HEK293 (cell line): ENCODE results near the gene UNC45B.
A peak's percentile ranks its signal among the peaks of the same experiment; 100 is the strongest.
"Not testable (repeated sequence)": the region's sequence is repeated elsewhere in the genome, so short reads cannot be mapped to it uniquely, and the experiment has no call there.

ENCODE experiments used
- CTCF ChIA-PET: fragments of 350-600 bp; formaldehyde crosslinking; extraction: SDS; loops from one replicate; lab custom pipeline; 2021; ENCODE audit warnings: antibody characterized with exemption; lab: Yijun Ruan, JAX
- POLR2A ChIA-PET: fragments of 300-600 bp; formaldehyde crosslinking; extraction: SDS; loops from one replicate; lab custom pipeline; 2020; ENCODE audit warnings: antibody characterized with exemption, inconsistent platforms; lab: Yijun Ruan, JAX
- H3K27ac ChIP-seq: fragments of 200-500 bp; sonication (Bioruptor generic); 2 replicates; pipeline ENCODE4 v1.5.1; 2014; ENCODE audit warnings: low read depth, low read length, control low read depth, inconsistent platforms; ENCODE audit errors: extremely low read depth
- H3K36me3 ChIP-seq, 2 experiments: fragments of 200-500 bp in 1 of 2; sonication (Bioruptor generic) in 1 of 2; 1 replicate in 1 of 2; 2 replicates in 1 of 2; pipeline ENCODE4 v1.5.1; 2014 to 2017; ENCODE audit warnings: inconsistent platforms in 2 of 2, low read length in 2 of 2; ENCODE audit not compliant: control insufficient read depth in 2 of 2, insufficient read depth in 1 of 2
- H3K4me1 ChIP-seq: fragments of 200-500 bp; sonication (Bioruptor generic); 2 replicates; pipeline ENCODE4 v1.5.1; 2014; ENCODE audit warnings: mild to moderate bottlenecking, low read length, inconsistent platforms; ENCODE audit not compliant: control insufficient read depth, insufficient read depth
- H3K4me3 ChIP-seq: 2 replicates; pipeline ENCODE4 v1.5.1; 2011; ENCODE audit warnings: low read depth, mild to moderate bottlenecking, control low read depth, low read length, moderate library complexity
- H3K9me3 ChIP-seq: fragments of 200-500 bp; sonication (Bioruptor generic); 2 replicates; pipeline ENCODE4 v1.5.1; 2014; ENCODE audit warnings: low read depth, low read length, inconsistent platforms; ENCODE audit not compliant: control insufficient read depth, insufficient read depth
- GLIS1 ChIP-seq: fragments of 450-650 bp; formaldehyde crosslinking; IDR thresholded peaks from 2 replicates; pipeline ENCODE4 v1.5.1; 2016; ENCODE audit warnings: missing biosample characterization, missing genetic modification characterization
- SCRT1 ChIP-seq: fragments of 450-650 bp; formaldehyde crosslinking; IDR thresholded peaks from 2 replicates; pipeline ENCODE4 v1.5.1; 2016; ENCODE audit warnings: missing biosample characterization, missing genetic modification characterization, borderline replicate concordance
- ZBTB20 ChIP-seq: fragments of 450-650 bp; formaldehyde crosslinking; IDR thresholded peaks from 2 replicates; pipeline ENCODE4 v1.5.1; 2016; ENCODE audit warnings: missing biosample characterization, missing genetic modification characterization
- ZIC2 ChIP-seq: fragments of 450-650 bp; formaldehyde crosslinking; IDR thresholded peaks from 2 replicates; pipeline ENCODE4 v1.5.1; 2016; ENCODE audit warnings: missing biosample characterization, missing genetic modification characterization
- ZNF146 ChIP-seq: fragments of 450-650 bp; formaldehyde crosslinking; IDR thresholded peaks from 2 replicates; pipeline ENCODE4 v1.5.1; 2016; ENCODE audit warnings: missing biosample characterization, missing genetic modification characterization
- ZNF2 ChIP-seq: fragments of 450-650 bp; formaldehyde crosslinking; IDR thresholded peaks from 2 replicates; pipeline ENCODE4 v1.5.1; 2016; ENCODE audit warnings: missing biosample characterization, missing genetic modification characterization
- ZNF223 ChIP-seq: fragments of 450-650 bp; formaldehyde crosslinking; IDR thresholded peaks from 2 replicates; pipeline ENCODE4 v1.5.1; 2016; ENCODE audit warnings: missing biosample characterization, missing genetic modification characterization
- ZNF530 ChIP-seq: fragments of 450-650 bp; formaldehyde crosslinking; IDR thresholded peaks from 2 replicates; pipeline ENCODE4 v1.5.1; 2016; ENCODE audit warnings: low read depth, missing biosample characterization, missing genetic modification characterization
- ZNF747 ChIP-seq: fragments of 450-650 bp; formaldehyde crosslinking; IDR thresholded peaks from 2 replicates; pipeline ENCODE4 v1.5.1; 2016; ENCODE audit warnings: missing biosample characterization, missing genetic modification characterization
- ZNF776 ChIP-seq: fragments of 450-650 bp; formaldehyde crosslinking; IDR thresholded peaks from 2 replicates; pipeline ENCODE4 v1.5.0; 2017; ENCODE audit warnings: missing biosample characterization, missing genetic modification characterization, borderline replicate concordance
- TF ChIP-seq, protein P1 (sequence below): fragments of 450-650 bp; formaldehyde crosslinking; IDR thresholded peaks from 2 replicates; pipeline ENCODE4 v1.5.1; 2017; ENCODE audit warnings: missing biosample characterization, missing genetic modification characterization
- TF ChIP-seq, protein P2 (sequence below): fragments of 450-650 bp; formaldehyde crosslinking; IDR thresholded peaks from 2 replicates; pipeline ENCODE4 v1.5.1; 2016; ENCODE audit warnings: missing biosample characterization, missing genetic modification characterization
- TF ChIP-seq, protein P3 (sequence below): fragments of 450-650 bp; formaldehyde crosslinking; IDR thresholded peaks from 2 replicates; pipeline ENCODE4 v1.5.1; 2016; ENCODE audit warnings: missing biosample characterization, missing genetic modification characterization
- TF ChIP-seq, protein P4 (sequence below): fragments of 450-650 bp; formaldehyde crosslinking; IDR thresholded peaks from 2 replicates; pipeline ENCODE4 v1.5.1; 2016; ENCODE audit warnings: missing biosample characterization, missing genetic modification characterization
- TF ChIP-seq, protein P5 (sequence below): fragments of 450-650 bp; formaldehyde crosslinking; IDR thresholded peaks from 2 replicates; pipeline ENCODE4 v1.5.1; 2016; ENCODE audit warnings: missing biosample characterization, missing genetic modification characterization

UNC45B gene

DNA sequence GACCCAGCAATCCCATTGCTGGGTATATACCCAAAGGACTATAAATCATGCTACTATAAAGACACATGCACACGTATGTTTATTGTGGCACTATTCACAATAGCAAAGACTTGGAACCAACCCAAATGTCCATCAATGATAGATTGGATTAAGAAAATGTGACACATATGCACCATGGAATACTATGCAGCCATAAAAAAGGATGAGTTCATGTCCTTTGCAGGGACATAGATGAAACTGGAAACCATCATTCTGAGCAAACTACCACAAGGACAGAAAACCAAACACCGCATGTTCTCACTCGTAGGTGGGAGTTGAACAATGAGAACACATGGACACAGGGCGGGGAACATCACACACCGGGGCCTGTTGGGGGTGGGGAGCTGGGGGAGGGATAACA lies 31.8 kb downstream of the UNC45B start:
- H3K27ac ChIP-seq, POLR2A ChIA-PET, H3K9me3 ChIP-seq, CTCF ChIA-PET, H3K4me1 ChIP-seq, H3K4me3 ChIP-seq, H3K36me3 ChIP-seq: not testable (repeated sequence)
- peak; percentile 87 for TF ChIP-seq ZNF146

DNA sequence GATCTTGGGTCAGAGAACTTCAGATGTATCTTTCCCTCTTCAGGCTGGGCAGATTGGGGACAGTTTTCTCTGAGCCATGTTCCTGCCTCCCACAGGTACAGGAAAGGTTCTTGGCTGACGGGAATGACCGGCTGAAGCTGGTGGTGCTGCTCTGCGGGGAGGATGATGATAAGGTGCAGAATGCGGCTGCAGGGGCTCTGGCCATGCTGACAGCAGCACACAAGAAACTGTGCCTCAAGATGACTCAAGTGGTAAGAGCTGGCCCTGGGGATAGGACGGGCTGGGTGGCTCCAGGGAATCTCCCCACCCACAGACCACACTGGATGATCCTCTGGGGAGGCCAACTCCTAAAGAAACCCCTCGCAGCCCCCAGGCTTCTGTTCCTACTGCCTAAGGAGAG lies 35.7 kb downstream of the UNC45B start:
- Histone ChIP-seq H3K9me3 (no peaks in the 10 kb centered on the region), H3K4me1 (no peaks in the 10 kb centered on the region), H3K27ac (no peak overlapping the region), H3K4me3 (no peak overlapping the region), H3K36me3 (no peaks in the 10 kb centered on the region)
- peak; percentile 74 for TF ChIP-seq ZIC2 (tag by site-specific recombination)
- TF ChIP-seq, protein P1, sequence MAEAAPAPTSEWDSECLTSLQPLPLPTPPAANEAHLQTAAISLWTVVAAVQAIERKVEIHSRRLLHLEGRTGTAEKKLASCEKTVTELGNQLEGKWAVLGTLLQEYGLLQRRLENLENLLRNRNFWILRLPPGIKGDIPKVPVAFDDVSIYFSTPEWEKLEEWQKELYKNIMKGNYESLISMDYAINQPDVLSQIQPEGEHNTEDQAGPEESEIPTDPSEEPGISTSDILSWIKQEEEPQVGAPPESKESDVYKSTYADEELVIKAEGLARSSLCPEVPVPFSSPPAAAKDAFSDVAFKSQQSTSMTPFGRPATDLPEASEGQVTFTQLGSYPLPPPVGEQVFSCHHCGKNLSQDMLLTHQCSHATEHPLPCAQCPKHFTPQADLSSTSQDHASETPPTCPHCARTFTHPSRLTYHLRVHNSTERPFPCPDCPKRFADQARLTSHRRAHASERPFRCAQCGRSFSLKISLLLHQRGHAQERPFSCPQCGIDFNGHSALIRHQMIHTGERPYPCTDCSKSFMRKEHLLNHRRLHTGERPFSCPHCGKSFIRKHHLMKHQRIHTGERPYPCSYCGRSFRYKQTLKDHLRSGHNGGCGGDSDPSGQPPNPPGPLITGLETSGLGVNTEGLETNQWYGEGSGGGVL (tag by site-specific recombination) = no peak
- CTCF ChIA-PET = interaction anchor here (1.3 kb wide), 1 partner anchor 350 kb away, joined by 3 read pairs; no protein-coding TSS in a partner anchor
- POLR2A ChIA-PET = no interaction called here

DNA sequence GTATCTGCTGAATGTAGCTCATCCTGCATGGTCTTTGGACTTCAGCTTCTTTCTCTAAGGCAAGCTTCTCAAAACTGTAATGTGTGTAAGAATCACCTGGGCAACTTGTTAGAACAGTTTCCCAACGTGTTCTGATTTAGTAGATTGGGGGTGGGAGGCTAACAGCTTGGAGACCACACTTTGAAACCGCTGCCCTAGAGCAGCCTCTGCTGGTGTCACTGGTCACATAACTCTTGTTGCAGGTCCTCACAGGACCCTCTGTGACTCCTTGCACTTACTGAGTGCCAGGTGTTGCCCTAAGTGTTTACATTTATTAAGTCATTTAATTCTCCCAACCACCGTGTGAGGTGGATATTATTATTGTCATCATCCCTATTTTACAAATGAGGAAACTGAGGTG lies 36.7 kb downstream of the UNC45B start:
- POLR2A ChIA-PET = interaction anchor here (0.6 kb wide), 1 partner anchor 17 kb away, joined by 4 read pairs; no protein-coding TSS in a partner anchor
- TF ChIP-seq GLIS1 (no peak), ZNF747 (tag by site-specific recombination) (no peak), SCRT1 (tag by site-specific recombination) (no peak), ZNF776 (no peak), ZNF530 (tag by site-specific recombination) (no peak), ZNF2 (tag by site-specific recombination) (no peak)
- TF ChIP-seq, all 188 proteins: peak for 0
- Histone ChIP-seq H3K4me1 (no peaks in the 10 kb centered on the region), H3K36me3 (no peaks in the 10 kb centered on the region), H3K27ac (no peak overlapping the region), H3K4me3 (no peak overlapping the region), H3K9me3 (no peaks in the 10 kb centered on the region)
- CTCF ChIA-PET = interaction anchor here (0.6 to 0.9 kb wide), 2 partner anchors 85 to 404 kb away, joined by 3 read pairs; no protein-coding TSS in a partner anchor

DNA sequence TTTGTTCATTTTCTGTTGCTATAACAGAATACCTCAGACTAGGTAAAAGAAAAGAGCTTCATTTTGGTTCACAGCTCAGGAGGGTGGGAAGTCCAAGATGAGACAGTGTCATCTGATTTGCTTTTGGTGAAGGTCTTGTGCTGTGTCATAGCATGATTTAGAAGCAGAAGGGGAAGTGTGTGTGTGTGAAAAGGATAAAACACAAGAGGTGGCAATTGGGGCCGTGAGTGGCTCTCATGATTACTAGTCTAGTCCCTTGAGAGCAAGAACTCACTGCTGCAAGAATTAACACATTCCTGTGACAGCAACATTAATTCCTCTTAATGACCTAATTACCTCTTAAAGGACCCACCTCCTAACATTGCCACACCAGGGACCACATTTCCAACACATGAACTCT lies 38.2 kb downstream of the UNC45B start:
- H3K4me1 ChIP-seq = no peaks in the 10 kb centered on the region
- H3K4me3 ChIP-seq = no peak overlapping the region
- ChIA-PET POLR2A (no interaction called here), CTCF (interaction anchor here (0.9 kb wide), 1 partner anchor 347 kb away, joined by 3 read pairs; no protein-coding TSS in a partner anchor)
- no peaks in the 10 kb centered on the region for H3K9me3 ChIP-seq
- H3K27ac ChIP-seq = no peak overlapping the region
- no peaks in the 10 kb centered on the region for H3K36me3 ChIP-seq
- TF ChIP-seq, protein P2, sequence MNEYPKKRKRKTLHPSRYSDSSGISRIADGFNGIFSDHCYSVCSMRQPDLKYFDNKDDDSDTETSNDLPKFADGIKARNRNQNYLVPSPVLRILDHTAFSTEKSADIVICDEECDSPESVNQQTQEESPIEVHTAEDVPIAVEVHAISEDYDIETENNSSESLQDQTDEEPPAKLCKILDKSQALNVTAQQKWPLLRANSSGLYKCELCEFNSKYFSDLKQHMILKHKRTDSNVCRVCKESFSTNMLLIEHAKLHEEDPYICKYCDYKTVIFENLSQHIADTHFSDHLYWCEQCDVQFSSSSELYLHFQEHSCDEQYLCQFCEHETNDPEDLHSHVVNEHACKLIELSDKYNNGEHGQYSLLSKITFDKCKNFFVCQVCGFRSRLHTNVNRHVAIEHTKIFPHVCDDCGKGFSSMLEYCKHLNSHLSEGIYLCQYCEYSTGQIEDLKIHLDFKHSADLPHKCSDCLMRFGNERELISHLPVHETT = no peak
- TF ChIP-seq, protein P3, sequence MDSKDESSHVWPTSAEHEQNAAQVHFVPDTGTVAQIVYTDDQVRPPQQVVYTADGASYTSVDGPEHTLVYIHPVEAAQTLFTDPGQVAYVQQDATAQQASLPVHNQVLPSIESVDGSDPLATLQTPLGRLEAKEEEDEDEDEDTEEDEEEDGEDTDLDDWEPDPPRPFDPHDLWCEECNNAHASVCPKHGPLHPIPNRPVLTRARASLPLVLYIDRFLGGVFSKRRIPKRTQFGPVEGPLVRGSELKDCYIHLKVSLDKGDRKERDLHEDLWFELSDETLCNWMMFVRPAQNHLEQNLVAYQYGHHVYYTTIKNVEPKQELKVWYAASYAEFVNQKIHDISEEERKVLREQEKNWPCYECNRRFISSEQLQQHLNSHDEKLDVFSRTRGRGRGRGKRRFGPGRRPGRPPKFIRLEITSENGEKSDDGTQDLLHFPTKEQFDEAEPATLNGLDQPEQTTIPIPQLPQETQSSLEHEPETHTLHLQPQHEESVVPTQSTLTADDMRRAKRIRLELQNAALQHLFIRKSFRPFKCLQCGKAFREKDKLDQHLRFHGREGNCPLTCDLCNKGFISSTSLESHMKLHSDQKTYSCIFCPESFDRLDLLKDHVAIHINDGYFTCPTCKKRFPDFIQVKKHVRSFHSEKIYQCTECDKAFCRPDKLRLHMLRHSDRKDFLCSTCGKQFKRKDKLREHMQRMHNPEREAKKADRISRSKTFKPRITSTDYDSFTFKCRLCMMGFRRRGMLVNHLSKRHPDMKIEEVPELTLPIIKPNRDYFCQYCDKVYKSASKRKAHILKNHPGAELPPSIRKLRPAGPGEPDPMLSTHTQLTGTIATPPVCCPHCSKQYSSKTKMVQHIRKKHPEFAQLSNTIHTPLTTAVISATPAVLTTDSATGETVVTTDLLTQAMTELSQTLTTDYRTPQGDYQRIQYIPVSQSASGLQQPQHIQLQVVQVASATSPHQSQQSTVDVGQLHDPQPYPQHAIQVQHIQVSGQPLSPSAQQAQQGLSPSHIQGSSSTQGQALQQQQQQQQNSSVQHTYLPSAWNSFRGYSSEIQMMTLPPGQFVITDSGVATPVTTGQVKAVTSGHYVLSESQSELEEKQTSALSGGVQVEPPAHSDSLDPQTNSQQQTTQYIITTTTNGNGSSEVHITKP (tag by site-specific recombination) = no peak
- TF ChIP-seq, protein P4, sequence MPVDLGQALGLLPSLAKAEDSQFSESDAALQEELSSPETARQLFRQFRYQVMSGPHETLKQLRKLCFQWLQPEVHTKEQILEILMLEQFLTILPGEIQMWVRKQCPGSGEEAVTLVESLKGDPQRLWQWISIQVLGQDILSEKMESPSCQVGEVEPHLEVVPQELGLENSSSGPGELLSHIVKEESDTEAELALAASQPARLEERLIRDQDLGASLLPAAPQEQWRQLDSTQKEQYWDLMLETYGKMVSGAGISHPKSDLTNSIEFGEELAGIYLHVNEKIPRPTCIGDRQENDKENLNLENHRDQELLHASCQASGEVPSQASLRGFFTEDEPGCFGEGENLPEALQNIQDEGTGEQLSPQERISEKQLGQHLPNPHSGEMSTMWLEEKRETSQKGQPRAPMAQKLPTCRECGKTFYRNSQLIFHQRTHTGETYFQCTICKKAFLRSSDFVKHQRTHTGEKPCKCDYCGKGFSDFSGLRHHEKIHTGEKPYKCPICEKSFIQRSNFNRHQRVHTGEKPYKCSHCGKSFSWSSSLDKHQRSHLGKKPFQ (tag by site-specific recombination) = no peak
- TF ChIP-seq, protein P5, sequence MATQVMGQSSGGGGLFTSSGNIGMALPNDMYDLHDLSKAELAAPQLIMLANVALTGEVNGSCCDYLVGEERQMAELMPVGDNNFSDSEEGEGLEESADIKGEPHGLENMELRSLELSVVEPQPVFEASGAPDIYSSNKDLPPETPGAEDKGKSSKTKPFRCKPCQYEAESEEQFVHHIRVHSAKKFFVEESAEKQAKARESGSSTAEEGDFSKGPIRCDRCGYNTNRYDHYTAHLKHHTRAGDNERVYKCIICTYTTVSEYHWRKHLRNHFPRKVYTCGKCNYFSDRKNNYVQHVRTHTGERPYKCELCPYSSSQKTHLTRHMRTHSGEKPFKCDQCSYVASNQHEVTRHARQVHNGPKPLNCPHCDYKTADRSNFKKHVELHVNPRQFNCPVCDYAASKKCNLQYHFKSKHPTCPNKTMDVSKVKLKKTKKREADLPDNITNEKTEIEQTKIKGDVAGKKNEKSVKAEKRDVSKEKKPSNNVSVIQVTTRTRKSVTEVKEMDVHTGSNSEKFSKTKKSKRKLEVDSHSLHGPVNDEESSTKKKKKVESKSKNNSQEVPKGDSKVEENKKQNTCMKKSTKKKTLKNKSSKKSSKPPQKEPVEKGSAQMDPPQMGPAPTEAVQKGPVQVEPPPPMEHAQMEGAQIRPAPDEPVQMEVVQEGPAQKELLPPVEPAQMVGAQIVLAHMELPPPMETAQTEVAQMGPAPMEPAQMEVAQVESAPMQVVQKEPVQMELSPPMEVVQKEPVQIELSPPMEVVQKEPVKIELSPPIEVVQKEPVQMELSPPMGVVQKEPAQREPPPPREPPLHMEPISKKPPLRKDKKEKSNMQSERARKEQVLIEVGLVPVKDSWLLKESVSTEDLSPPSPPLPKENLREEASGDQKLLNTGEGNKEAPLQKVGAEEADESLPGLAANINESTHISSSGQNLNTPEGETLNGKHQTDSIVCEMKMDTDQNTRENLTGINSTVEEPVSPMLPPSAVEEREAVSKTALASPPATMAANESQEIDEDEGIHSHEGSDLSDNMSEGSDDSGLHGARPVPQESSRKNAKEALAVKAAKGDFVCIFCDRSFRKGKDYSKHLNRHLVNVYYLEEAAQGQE (tag by site-specific recombination) = no peak
- TF ChIP-seq ZNF223 (tag by site-specific recombination) (no peak), ZBTB20 (tag by site-specific recombination) (no peak)
